Measurements from ENCODE around the gene SRSF10. TPM values are rescaled to one million over a fixed set of nuclear protein-coding genes. Genes with fewer than 3 reads are reported as not detected.

The SRSF10 gene
- polyA plus RNA-seq, 1 donor (not counting 4 experiments of a cell fraction or from before 2014, with no cell fraction given), result 116 TPM

DNA sequence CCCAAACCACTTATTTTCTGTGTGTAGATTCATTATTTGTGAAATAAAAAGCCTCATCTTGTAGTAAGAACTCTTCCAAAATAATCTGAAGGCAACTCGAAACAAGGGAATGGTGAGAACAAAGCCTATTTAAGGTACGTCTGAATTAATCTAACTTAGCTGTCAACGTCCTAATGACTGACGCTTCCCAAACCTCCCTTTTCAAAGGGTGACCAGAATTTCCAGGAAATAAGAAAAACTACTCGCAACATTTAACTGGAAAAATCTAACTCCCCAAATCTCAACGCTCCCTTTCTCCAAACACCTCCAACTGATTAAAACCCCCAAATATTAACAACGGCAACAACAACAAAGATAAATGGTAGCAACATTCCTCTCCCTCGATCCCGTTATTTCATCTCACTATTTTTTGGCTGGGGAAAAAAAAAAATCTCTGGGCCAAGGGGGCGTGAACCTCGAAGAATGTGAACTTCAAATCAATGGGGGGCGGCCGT, 693 bp downstream of the SRSF10 start:
- dilution Hi-C loops (cut with MboI; ENCODE audit: extremely low pct_ligation_motif_present, low sequenced_read_pairs), result no loop called here
- Histone ChIP-seq H3K9me3 (ENCODE audit: control insufficient read depth, low read depth, low read length) (no peaks in the 10 kb centered on the region), H3K27me3 (ENCODE audit: control insufficient read depth, extremely low read depth, insufficient read depth, low read length) (no peaks in the 10 kb centered on the region), H3K4me2 (ENCODE audit: control insufficient read depth, extremely low read depth, insufficient read depth, low read depth, low read length) (peak overlapping the region; percentile 84), H3K4me1 (ENCODE audit: control insufficient read depth, extremely low read depth, insufficient read depth, low read length) (peaks cover 25% of the 10 kb centered on the region), H3K9me1 (ENCODE audit: control insufficient read depth, extremely low read depth, insufficient read depth, low read length) (no peaks in the 10 kb centered on the region), H3K27ac (ENCODE audit: control insufficient read depth, insufficient read depth, low read length) (peak overlapping the region; percentile 93), H3K36me3 (ENCODE audit: control insufficient read depth in 2 of 2, extremely low read depth in 1 of 2, insufficient read depth in 2 of 2, low read length in 2 of 2) (peaks cover 3 to 8% of the 10 kb centered on the region in 2 experiments), H3K4me3 (ENCODE audit: control insufficient read depth in 2 of 3, extremely low read depth in 1 of 3, insufficient read depth in 2 of 3, low read depth in 1 of 3, low read length in 3 of 3) (peak overlapping the region; percentile 80 to 95 (median 93)), H2AFZ (ENCODE audit: control insufficient read depth, low read length) (no peak overlapping the region), H3K79me2 (ENCODE audit: control insufficient read depth, insufficient read depth, low read length) (peaks cover 57% of the 10 kb centered on the region), H3K9ac (ENCODE audit: control insufficient read depth, extremely low read depth, insufficient read depth, low read length) (peak overlapping the region; percentile 98), H4K20me1 (ENCODE audit: control insufficient read depth, extremely low read depth, insufficient read depth, low read length) (peaks cover 3% of the 10 kb centered on the region)
- FAIRE-seq (no peak), DNase-seq (ENCODE audit: low read depth, low spot score) (no peak)
- TF ChIP-seq, protein P1, sequence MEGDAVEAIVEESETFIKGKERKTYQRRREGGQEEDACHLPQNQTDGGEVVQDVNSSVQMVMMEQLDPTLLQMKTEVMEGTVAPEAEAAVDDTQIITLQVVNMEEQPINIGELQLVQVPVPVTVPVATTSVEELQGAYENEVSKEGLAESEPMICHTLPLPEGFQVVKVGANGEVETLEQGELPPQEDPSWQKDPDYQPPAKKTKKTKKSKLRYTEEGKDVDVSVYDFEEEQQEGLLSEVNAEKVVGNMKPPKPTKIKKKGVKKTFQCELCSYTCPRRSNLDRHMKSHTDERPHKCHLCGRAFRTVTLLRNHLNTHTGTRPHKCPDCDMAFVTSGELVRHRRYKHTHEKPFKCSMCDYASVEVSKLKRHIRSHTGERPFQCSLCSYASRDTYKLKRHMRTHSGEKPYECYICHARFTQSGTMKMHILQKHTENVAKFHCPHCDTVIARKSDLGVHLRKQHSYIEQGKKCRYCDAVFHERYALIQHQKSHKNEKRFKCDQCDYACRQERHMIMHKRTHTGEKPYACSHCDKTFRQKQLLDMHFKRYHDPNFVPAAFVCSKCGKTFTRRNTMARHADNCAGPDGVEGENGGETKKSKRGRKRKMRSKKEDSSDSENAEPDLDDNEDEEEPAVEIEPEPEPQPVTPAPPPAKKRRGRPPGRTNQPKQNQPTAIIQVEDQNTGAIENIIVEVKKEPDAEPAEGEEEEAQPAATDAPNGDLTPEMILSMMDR (optimal IDR thresholded peaks at IDR 0.05 in 1 of 3, IDR thresholded peaks at IDR 0.05 in 1 of 3, conservative IDR thresholded peaks at IDR 0.05 in 1 of 3; ENCODE audit: extremely low read depth in 1 of 3, insufficient read depth in 2 of 3, low read length in 3 of 3), result no peak
- no peak for TF ChIP-seq EZH2 (IDR thresholded peaks at IDR 0.05; ENCODE audit: low read length)

DNA sequence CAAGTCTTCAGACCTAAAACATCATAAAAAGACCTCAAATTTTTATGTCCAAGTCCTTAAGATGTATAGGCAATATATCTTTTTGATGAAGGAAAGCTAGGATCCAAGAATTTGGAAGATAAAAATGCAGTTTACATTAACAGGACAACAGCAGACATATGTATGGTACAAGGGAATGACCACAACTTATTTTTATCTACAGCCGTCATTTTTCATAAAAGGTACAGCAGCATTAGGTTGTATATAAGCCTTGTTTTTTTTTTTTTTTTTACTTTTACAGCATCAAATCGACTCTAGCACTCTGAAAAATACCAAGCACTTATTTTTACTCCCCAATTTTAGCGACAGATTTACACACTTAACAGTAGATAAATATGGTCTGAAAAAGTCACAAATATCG, 1.3 kb downstream of the SRSF10 start:
- Histone ChIP-seq H4K20me1 (ENCODE audit: control insufficient read depth, extremely low read depth, insufficient read depth, low read length) (peaks cover 3% of the 10 kb centered on the region), H3K9me1 (ENCODE audit: control insufficient read depth, extremely low read depth, insufficient read depth, low read length) (no peaks in the 10 kb centered on the region), H3K27me3 (ENCODE audit: control insufficient read depth, extremely low read depth, insufficient read depth, low read length) (no peaks in the 10 kb centered on the region), H2AFZ (ENCODE audit: control insufficient read depth, low read length) (no peak overlapping the region), H3K4me1 (ENCODE audit: control insufficient read depth, extremely low read depth, insufficient read depth, low read length) (peaks cover 19% of the 10 kb centered on the region), H3K9ac (ENCODE audit: control insufficient read depth, extremely low read depth, insufficient read depth, low read length) (peak overlapping the region; percentile 98), H3K4me2 (ENCODE audit: control insufficient read depth, extremely low read depth, insufficient read depth, low read depth, low read length) (peak overlapping the region; percentile 84), H3K9me3 (ENCODE audit: control insufficient read depth, low read depth, low read length) (no peaks in the 10 kb centered on the region), H3K79me2 (ENCODE audit: control insufficient read depth, insufficient read depth, low read length) (peaks cover 64% of the 10 kb centered on the region), H3K4me3 (ENCODE audit: control insufficient read depth in 2 of 3, extremely low read depth in 1 of 3, insufficient read depth in 2 of 3, low read depth in 1 of 3, low read length in 3 of 3) (peak overlapping the region; percentile 80 to 95 (median 93)), H3K27ac (ENCODE audit: control insufficient read depth, insufficient read depth, low read length) (peak overlapping the region; percentile 93), H3K36me3 (ENCODE audit: control insufficient read depth in 2 of 2, extremely low read depth in 1 of 2, insufficient read depth in 2 of 2, low read length in 2 of 2) (peaks cover 3 to 12% of the 10 kb centered on the region in 2 experiments)
- dilution Hi-C loops (cut with MboI; ENCODE audit: extremely low pct_ligation_motif_present, low sequenced_read_pairs), result no loop called here
- FAIRE-seq (no peak), DNase-seq (ENCODE audit: low read depth, low spot score) (no peak)
- TF ChIP-seq EZH2 (IDR thresholded peaks at IDR 0.05; ENCODE audit: low read length), result no peak
- TF ChIP-seq, protein P1 (optimal IDR thresholded peaks at IDR 0.05 in 1 of 3, IDR thresholded peaks at IDR 0.05 in 1 of 3, conservative IDR thresholded peaks at IDR 0.05 in 1 of 3; ENCODE audit: extremely low read depth in 1 of 3, insufficient read depth in 2 of 3, low read length in 3 of 3), result no peak

Data from keratinocyte (primary cell).